T-helper 22 cell (primary cell): ENCODE results near the gene OLFML2B.
"Not testable (repeated sequence)": the region's sequence is repeated elsewhere in the genome, so short reads cannot be mapped to it uniquely, and the experiment has no call there.

ENCODE experiments used
- DNase-seq: peaks from one replicate; pipeline ENCODE4 v3.0.0-alpha.2; 2020; ENCODE audit warnings: low read depth

OLFML2B gene

DNA sequence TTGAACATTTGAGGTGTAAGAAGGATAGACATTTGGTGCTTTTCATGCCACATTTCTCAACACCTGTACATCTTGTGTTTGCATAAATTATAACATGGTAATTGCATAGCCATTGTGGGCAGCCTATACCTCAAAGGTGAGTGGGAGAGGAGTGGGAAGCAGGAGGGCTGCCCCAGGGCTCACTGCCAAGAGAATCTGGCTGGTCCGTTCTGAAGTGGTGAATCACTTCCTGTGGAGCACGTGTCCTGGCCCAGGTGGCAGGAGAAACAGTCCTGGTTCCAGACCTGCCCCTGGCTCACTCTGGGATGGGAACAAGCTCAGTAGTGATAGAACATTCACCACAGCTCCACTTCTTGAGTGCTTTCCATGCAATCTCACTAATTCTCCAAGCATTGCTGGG lies 11.6 kb upstream of the OLFML2B start:
- DNase-seq, result no peak

DNA sequence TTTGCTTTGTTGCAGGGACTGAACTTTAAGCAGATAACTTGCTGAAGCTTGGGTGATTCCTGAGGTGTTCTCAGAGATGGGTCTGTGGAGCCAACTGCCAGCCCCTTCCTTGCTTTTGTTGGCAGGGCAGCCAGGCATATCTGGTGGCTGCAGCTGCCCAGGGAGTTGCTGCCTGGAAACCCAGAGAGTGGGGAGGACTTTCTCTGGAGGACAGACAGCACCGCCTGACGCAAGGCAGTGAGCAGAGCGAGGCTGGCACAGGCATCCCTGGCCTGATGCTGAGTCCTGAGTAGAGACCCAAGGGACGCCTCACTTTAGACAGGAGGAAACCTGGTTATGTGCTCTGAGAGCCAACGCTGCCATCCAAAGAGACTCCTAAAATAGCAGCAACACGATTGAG lies 9.8 kb upstream of the OLFML2B start:
- no peak for DNase-seq

DNA sequence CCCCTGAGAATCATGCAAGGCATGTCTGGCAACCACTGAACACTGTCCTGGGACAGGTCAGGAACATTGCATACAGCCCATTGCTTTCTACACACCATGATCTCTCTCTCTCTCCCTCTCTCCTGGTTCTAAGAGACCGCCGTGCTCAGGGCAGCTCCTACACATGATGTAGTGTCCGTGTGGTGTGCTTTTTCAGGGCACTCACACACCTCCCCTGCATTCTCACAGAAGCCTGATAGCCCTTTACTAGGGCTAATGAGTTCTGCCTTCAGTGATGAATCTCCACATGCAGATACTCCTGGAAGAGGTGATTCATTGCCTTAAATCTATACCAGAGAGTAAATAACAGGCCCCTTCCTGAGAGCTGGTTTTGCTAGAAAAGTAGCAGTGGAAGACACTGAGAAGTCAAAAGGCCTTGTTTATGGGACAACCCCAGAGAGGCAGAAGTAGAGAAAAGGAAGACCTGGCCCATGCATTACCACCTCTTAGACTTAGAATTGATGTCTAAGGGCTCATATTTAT lies 7.2 kb upstream of the OLFML2B start:
- DNase-seq, result no peak

DNA sequence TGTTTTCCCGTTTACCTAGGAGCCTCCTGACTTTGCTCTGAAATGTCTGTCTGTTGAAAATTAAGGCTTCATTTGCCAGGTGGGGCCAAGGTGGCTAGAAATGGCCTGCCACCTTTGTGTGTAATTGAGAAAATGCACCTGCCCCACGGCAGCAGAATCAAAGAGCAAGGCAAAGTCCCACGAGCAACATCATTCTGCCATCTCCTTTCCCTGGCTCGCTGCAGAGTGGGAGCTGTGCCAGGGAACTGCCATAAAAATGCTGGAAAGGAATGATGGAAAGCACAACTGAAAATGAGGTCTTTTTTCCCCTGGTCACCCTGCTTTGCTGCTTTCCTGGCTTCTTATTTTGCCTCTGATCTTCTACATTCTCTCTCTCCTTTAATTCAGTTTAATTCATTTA lies 5.5 kb upstream of the OLFML2B start:
- DNase-seq, result no peak

DNA sequence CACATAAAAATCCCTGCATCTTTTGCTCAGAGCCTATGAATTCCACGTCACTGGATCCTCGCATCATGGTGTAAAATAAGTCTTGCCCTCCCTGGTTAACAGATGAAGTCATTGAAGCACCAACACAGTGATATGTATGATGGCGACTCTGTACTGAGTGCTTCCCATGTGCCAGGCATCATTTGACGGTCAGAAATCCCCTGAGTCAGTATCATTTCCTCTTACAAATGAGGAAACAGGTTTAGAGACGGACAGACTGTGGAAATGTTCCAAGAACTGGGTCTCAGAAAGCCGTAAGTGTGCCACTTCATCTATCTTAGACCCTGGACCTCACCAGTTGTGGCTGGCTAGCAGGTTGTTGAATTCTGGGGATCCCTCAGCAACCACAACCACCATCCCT lies 5.1 kb upstream of the OLFML2B start:
- DNase-seq, result no peak

DNA sequence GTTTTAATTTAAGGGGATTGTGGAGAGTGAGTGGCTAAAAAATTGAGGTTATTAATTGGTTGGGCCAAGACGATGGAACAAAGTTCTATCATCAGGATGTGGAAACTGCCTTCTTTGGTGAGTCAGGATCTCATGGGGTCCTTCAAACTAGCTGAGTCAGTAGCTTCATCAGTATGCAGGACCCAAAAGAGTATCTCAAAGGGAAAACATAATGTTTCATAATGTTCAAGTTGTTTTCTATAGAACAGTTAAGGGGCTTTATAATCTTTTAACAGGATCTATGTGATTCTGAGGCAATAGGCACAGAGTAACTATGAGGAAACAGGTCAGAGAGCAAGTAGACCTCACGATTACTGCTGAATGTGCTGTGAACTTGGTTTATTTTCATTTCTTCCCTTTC lies 3.2 kb upstream of the OLFML2B start:
- DNase-seq, result no peak

DNA sequence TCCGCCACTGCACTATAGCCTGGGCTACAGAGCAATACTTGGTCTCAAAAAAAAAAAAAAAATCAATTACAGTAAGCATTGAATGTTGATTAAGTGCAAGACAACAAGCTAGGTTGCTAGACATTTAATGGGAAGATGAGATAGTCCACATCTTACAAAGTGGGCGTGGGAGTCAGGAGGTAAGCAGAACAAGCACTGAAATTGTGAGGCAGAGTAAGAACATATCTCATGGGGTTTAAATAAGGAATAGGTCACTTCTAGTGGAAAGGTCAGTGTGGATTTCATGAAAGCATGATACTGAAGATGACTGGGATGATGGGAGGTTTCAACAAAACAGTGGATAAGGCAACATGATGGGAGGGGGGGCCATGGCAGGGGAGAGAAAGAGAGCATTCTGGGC lies 1.9 kb upstream of the OLFML2B start:
- no peak for DNase-seq

DNA sequence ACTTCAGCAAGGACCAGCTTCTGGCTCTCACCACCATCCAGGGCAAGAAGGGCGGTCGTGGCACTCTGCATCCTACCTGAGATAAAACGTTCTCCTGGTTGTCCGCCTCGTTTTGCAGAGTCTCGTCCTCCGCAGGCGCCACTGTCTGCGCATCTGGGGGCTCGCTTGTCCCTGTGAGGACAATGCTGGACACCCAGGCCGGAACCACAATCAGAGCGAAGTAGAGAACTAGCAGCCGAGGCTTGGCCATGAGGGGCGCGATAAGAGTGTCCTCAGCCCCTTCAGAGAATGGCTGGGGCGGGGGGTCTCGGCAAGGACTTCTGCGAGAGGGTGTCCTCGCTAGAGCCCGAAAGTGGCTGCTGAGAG lies 505 bp downstream of the OLFML2B start:
- DNase-seq, result no peak

DNA sequence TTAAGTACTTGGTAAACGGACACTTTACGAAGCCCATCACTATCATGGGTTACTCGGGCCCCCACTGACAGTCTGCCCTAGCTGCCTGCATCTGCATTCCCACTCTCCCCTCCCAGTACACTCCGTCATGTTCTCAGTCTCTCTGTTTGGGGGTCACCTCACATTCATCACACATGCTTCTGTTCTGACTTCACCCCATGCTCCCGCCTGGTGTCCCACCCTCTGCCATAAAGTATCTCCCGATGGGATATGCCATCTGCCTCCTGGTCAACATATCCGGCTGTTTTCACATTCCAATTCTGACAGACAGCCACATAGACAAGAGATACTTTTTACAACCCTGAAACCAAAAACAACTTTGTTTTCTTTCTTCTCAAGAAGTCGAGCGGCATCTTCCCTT lies 1.0 kb downstream of the OLFML2B start:
- DNase-seq, result no peak

DNA sequence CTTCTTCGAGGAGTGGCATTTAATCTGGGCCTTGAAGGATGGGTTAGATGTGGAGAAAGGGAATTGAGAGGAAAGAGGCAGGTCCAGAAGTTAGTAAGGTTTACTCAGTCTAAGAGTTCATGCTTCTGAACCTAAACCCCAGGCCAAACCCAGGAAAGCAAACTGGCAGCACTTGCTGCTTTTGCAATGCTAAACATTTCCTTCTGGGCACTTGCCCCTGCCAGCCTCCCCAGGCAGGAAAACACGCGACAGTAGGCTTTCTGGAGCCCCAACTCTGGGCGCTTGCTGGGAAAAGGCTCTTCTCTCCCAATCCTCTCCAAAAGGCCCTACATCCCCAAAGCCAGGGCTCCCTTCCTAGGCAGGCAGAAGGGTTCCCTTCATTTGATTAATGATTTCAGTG lies 2.5 kb downstream of the OLFML2B start:
- no peak for DNase-seq

DNA sequence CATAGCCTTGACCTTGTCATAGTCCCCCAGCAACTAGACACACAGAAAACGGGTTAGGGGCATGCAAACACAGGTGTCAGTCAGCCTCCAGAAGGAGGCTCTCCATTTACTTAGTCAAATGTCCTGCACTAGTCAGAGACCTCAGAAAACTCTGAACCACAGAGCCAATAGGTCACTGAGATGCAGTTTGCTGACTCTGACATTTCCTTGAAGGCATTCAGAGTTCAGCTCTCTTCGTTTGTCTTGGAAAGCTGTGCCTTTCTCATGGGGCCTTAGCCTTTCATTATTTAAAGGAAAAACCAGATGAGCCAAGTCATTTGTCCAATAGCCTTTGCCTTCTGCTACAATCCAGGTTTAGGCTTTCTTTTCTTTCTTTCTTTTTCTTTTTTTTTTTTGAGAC lies 3.5 kb downstream of the OLFML2B start:
- no peak for DNase-seq

DNA sequence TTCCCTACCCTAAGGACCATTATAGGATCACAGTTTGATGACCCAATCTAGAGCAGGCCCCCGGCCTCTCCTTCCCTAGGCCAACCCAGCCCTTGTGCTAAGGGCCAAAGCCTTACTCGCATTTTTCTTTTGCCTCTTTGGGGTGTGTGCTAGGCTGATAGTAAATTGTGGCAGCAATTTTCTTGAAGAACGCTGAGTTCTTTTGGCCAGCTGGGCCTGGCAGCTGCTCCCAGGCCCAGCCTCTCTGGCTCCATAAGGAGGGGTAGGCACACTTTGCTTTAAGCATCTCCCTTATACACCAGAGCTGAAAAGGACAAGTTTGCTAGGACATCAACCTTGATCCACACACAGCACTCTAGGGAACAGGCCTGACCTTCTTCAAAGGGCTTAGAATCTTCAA lies 4.2 kb downstream of the OLFML2B start:
- DNase-seq, result no peak

DNA sequence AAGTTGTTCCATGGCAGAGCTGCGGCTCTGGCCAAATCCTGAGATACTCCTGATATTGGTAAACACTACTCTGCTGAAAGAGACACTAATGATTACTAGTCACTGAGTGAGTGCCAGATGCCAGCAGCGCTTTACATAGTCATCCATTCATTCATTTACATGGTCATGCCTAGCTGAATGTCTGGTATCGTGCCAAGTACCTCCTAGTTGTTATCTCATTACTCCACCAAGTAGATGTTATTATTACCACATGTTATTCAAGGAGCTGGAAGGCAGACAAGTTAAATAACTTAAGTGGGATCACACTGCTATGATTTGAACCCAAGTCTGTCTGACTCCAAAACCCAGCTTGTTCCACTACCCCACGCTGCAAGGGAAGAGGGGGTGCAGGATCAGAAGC lies 4.7 kb downstream of the OLFML2B start:
- DNase-seq, result no peak

DNA sequence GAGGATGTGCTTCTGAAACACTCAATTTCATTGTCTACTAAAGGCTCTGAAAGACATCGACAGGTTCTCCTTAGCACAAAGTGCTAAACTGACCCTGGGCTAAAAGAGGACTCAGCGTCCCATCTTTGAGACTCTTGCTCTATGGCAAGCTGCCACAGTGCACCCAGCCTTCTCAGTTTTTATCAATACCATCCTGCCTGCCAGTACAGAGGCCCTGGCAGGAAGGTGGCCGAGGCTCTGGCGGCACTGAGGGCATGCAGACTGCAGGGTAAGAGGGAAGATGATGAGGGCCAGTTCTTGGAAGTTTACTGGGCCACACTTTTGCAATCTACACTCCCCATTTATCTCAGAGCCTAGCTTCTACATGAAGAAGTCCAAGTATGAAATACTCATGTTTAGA lies 5.3 kb downstream of the OLFML2B start:
- DNase-seq, result no peak

DNA sequence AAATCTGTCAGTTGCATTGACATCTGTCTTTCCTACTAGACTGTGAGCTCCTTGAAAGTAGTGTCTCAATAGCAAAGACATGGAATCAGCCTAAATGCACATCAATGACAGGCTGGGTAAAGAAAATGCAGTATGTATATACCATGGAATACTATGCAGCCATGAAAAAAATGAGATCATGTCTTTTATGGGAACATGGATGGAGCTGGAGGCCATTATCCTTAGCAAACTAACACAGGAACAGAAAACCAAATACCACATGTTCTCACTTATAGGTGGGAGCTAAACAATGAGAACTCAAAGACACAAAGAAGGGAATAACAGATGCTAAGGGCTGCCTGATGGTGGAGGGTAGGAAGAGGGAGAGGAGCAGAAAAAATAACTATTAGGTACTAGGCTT lies 5.9 kb downstream of the OLFML2B start:
- not testable (repeated sequence) for DNase-seq

DNA sequence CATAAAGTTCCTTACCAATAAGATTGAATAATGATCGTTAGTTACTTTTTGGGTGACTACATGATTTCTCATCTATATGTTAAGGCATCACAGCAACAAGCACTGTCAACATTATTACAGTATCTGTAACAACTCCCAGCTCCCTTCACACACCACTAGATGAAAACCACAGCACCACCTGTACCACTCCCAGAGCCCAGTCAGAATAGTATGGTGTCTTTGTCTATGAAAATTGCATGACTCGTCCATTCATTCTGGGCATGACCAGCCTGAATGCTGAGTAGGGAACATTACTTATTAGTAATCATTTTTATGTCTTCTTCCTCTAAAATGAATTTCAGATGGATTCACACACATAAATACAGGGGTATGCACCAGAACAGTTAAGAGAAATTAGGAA lies 7.0 kb downstream of the OLFML2B start:
- DNase-seq, result no peak

DNA sequence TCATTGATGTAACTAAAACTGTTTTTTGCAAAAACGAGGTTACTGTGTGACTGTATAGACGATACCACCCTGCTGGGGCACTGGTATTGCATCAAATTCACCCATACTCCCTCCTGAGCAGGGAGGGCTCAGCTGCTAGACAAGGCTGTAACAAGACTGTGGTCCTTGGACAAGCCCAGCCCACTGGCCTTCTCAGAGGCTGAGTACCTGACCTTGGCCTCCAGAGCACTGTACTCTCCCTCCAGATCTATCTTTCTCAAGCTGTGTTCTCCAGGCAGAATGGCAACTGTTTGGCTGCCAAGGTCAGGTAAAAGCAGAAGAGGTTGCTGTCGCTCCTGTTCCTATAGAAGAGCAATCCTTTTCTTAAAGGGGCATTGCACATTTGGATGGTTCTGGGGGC lies 8.5 kb downstream of the OLFML2B start:
- DNase-seq, result no peak

DNA sequence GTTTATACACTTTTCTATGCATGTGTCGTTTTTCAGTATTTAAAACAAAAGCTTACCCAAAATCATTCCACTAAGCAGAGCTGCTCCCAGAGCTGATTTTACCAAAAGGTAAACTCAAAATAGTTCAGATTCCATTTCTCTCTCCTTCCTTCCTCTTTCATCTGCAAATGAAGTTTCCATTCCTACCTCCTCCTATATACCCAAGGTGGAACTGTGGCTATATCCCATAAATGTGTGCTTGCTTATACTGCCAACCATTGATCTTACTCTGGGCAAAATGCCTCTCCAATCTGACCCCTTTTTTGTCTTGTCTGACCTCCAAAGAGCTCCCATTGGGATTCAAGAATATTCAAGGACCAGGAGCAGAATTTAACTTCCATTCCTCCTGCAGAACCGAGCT lies 9.5 kb downstream of the OLFML2B start:
- no peak for DNase-seq

DNA sequence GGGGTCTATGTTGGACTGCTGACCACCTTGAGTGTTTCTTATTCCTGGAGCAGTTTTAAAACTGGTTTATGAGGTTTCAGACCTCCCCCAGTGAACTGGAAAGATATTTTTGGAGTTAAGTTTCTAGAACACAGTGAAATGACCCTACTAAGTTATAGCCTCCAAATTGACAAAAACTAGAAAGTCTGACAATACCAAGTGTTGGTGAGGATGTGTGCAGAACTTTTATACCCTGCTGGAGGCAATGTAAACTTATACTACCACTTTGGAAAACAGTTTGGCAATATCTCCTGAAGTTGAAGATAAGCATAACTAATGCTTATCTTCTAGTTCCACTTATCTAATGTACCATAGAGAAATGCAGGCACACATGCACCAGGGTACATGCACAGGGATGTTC lies 10.4 kb downstream of the OLFML2B start:
- DNase-seq, result no peak

DNA sequence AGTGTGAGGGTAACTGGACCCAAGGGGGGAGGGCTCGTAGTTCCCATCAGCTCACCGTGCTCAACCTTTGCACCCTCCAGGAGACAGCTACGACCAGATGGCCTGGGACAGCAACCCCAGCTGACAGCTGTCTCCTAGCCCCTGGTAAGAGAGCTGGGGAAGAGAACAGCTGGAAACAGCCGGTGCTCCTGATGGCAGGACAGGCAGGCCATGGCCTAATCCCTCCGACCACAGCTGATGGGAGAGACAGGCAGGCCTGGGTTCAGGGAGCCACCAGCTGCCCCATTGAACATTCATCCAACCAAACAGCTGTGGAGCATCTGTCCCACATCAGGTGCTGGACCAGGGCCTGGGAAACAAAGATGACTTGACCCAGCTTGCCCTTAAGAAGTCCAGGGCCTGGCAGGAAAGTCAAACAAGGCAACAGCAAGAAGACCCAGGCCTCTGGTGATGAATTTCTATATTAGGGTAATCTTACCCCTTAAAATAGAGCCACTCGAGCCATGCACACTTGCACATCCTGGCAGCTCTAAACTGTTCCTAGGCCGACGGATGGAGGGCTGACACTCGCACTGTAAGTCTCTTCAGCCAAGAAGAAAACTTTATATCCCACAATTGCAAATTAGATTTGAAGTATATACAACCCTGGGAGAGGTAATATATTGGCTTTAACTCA lies 12.2 kb downstream of the OLFML2B start:
- no peak for DNase-seq

DNA sequence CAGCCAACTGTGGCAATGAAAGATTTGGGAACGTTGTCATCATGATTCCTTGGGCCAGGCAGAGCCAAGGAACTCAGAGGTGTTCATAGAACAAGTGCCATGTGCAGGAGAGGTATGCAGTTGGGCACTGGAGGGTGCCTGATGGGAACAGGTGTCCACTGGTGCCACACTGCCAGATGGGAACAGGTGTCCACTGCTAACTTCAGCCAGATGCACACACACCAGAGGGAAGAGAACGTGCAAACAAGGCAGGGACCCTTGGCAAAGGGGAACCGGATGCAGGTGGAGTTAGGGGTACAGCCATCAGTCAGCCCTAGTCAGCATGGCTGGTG lies 13.5 kb downstream of the OLFML2B start:
- no peak for DNase-seq

DNA sequence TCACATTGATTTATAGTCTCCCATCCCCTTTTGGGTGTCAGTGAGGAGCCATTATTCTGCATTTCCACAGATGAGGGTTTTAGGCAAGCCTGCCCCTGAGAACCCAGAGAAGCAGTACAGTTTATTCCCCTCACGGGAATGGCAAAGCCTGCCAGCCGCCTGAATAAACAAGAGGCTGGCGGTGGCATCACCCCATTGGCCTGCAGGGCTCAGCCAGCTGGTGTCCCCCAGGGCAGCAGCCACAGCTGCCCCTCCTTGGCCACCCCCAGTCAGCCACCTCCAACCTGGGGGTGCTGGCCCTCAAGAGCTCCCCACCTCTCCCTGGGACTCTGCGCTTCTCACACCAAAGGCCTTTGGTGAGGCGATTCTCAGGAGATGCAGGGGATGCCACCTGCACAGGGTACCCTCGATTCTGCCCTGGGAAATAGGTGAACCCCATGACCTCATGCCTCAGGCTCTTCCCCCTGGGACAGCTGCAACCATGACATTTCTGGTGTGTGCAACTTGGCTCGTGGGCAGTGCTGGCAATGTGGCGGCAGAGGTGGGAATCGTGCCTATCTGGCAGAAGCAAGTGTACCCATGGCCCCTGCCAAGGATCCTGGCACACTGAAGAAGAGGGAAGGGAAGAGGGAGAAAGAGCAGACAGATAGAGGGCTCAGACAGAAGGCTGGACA lies 14.0 kb downstream of the OLFML2B start:
- no peak for DNase-seq

DNA sequence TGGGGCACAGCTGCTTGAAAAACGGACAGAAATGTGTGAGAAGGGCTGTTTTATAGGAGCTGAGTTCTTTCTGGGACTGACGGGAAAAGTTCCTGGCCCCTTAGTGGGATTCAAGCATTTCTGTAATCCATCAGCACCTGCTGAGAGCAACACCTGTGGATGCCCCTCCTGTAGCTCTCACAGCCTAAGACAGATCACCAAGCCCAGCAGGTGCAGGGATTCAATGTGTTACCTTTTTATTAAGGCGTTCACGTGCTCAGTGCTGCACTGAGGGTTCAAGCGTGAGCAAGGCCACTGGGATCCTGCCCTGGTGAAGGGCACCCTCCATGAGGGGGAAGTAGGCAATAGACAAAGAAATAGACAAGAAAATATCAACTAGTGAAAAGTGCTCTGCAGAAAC lies 14.9 kb downstream of the OLFML2B start:
- DNase-seq, result no peak

DNA sequence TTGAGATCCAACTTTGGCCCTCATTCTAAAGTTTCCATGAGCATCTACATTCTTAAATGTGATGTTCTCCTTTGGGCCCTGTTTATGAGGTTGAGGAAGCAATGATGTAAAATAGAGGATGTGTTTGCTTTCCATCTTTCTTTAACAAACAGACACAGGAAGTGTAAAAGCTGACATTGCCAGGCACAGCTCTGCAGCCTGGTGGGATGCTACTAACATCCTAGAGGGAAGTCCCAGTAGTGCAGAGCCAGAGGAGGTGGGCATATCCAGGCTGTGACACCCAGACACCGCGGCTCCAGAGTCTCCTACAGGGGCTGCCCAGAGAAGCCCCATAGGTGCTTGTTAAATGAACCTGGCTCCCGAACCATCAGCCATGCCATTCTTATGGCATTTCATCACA lies 16.2 kb downstream of the OLFML2B start:
- no peak for DNase-seq
